NT2/D1 (cell line): ENCODE measurements around the gene MAP7.

Experiments
- YY1 ChIP-seq: IDR thresholded peaks from 2 replicates; pipeline ENCODE4 v1.6.1; 2011; ENCODE audit not compliant: insufficient read length, insufficient read depth
- ZNF274 ChIP-seq: IDR thresholded peaks from 2 replicates; pipeline ENCODE4 v1.6.1; 2011; ENCODE audit warnings: mild to moderate bottlenecking, low read depth, low read length

DNA sequence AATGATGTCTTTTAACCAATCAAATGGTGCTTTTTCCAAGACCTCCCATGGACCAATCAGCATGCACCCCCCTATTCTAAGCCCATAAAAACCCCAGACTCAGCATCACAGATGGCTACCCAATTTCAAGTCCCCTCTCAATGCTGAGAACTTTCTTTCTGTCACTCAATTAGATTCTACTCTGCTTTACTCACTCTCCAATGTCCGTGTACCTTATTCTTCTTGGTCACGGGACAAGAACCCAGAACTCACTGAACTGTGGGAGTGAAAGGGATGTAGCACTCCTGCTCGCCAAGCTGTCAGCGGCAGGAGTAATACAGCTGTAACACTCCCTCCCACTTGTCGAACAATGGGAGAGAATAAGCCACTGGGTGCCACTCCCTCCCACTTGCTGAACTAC is 20.8 kb upstream of the MAP7 start:
- TF ChIP-seq YY1 (no peak), ZNF274 (no peak)
